Measurements from ENCODE around the gene ALPG.

Gene ALPG

GRCh38 chr2:232437195-232437571 lies 30.5 kb downstream of the ALPG start:
- Histone ChIP-seq H3K79me2 (ENCODE audit: control insufficient read depth, insufficient read depth, low read length, poor library complexity) (no peaks in the 10 kb centered on the region), H3K27me3 (ENCODE audit: insufficient read depth, low read length) (no peaks in the 10 kb centered on the region), H4K12ac (ENCODE audit: low read depth, low read length) (no peak overlapping the region), H3K18ac (ENCODE audit: low read length) (no peak overlapping the region), H3K4ac (ENCODE audit: low read depth, low read length) (no peak overlapping the region), H3K4me2 (ENCODE audit: low read length) (no peak overlapping the region), H2AK5ac (ENCODE audit: low read length) (peak overlapping the region; percentile 26), H4K91ac (ENCODE audit: low read depth, low read length) (no peak overlapping the region), H4K8ac (ENCODE audit: low read depth, low read length) (no peak overlapping the region), H2BK120ac (ENCODE audit: insufficient read depth, low read length, poor library complexity) (no peak overlapping the region), H3K9me3 (ENCODE audit: insufficient read depth, low read depth, low read length) (peaks cover 7% of the 10 kb centered on the region), H2BK5ac (ENCODE audit: low read depth, low read length, poor library complexity) (no peak overlapping the region), H3K23ac (ENCODE audit: low read length) (no peak overlapping the region), H3K36me3 (ENCODE audit: control insufficient read depth in 1 of 2, insufficient read depth in 2 of 2, low read length in 2 of 2) (no peaks in the 10 kb centered on the region), H3K14ac (ENCODE audit: low read length) (no peak overlapping the region), H3K79me1 (ENCODE audit: low read length) (no peaks in the 10 kb centered on the region), H2AFZ (ENCODE audit: insufficient read depth, low read length, poor library complexity) (no peak overlapping the region), H3K4me3 (ENCODE audit: low read depth, low read length) (no peak overlapping the region), H3K27ac (ENCODE audit: low read depth, low read length) (no peak overlapping the region), H2BK12ac (ENCODE audit: low read length) (no peak overlapping the region), H3K4me1 (ENCODE audit: control insufficient read depth in 1 of 2, insufficient read depth in 2 of 2, low read length in 2 of 2) (peaks cover 2 to 7% of the 10 kb centered on the region in 2 experiments), H3K9ac (ENCODE audit: low read length) (no peak overlapping the region)
- WGBS (ENCODE audit: extremely low coverage, insufficient coverage, insufficient read length): no CpG with 5 or more reads among the region's 12 CpGs
- no peak for DNase-seq

GRCh38 chr2:232438091-232438490 lies 31.4 kb downstream of the ALPG start:
- Histone ChIP-seq H3K9me3 (ENCODE audit: insufficient read depth, low read depth, low read length) (peaks cover 5% of the 10 kb centered on the region), H4K91ac (ENCODE audit: low read depth, low read length) (no peak overlapping the region)

GRCh38 chr2:232438951-232439757 lies 32.5 kb downstream of the ALPG start:
- Histone ChIP-seq H4K91ac (ENCODE audit: low read depth, low read length) (no peak overlapping the region), H3K4me3 (ENCODE audit: low read depth, low read length) (no peak overlapping the region), H3K4ac (ENCODE audit: low read depth, low read length) (no peak overlapping the region), H3K79me1 (ENCODE audit: low read length) (no peaks in the 10 kb centered on the region), H3K9ac (ENCODE audit: low read length) (no peak overlapping the region), H3K27me3 (ENCODE audit: insufficient read depth, low read length) (no peaks in the 10 kb centered on the region), H2AK5ac (ENCODE audit: low read length) (peak overlapping the region; percentile 55), H2BK5ac (ENCODE audit: low read depth, low read length, poor library complexity) (no peak overlapping the region), H3K18ac (ENCODE audit: low read length) (no peak overlapping the region), H2BK12ac (ENCODE audit: low read length) (no peak overlapping the region), H3K27ac (ENCODE audit: low read depth, low read length) (no peak overlapping the region), H3K23ac (ENCODE audit: low read length) (no peak overlapping the region), H3K9me3 (ENCODE audit: insufficient read depth, low read depth, low read length) (peaks cover 5% of the 10 kb centered on the region), H4K12ac (ENCODE audit: low read depth, low read length) (no peak overlapping the region), H2BK120ac (ENCODE audit: insufficient read depth, low read length, poor library complexity) (no peak overlapping the region), H3K79me2 (ENCODE audit: control insufficient read depth, insufficient read depth, low read length, poor library complexity) (no peaks in the 10 kb centered on the region), H3K36me3 (ENCODE audit: control insufficient read depth in 1 of 2, insufficient read depth in 2 of 2, low read length in 2 of 2) (no peaks in the 10 kb centered on the region), H3K4me2 (ENCODE audit: low read length) (no peak overlapping the region), H3K14ac (ENCODE audit: low read length) (no peak overlapping the region), H3K4me1 (ENCODE audit: control insufficient read depth in 1 of 2, insufficient read depth in 2 of 2, low read length in 2 of 2) (peaks cover 0 to 3% of the 10 kb centered on the region in 2 experiments), H2AFZ (ENCODE audit: insufficient read depth, low read length, poor library complexity) (no peak overlapping the region), H4K8ac (ENCODE audit: low read depth, low read length) (no peak overlapping the region)
- WGBS (ENCODE audit: extremely low coverage, insufficient coverage, insufficient read length): no CpG with 5 or more reads among the region's 22 CpGs
- peak; percentile 30 to 56 for DNase-seq

More at GRCh38 chr2:232438091-232438490, 31.4 kb downstream of the ALPG start:
- Histone ChIP-seq H3K36me3 (ENCODE audit: control insufficient read depth in 1 of 2, insufficient read depth in 2 of 2, low read length in 2 of 2) (no peaks in the 10 kb centered on the region), H4K8ac (ENCODE audit: low read depth, low read length) (no peak overlapping the region), H3K79me1 (ENCODE audit: low read length) (no peaks in the 10 kb centered on the region), H2BK120ac (ENCODE audit: insufficient read depth, low read length, poor library complexity) (no peak overlapping the region), H2BK12ac (ENCODE audit: low read length) (no peak overlapping the region), H3K23ac (ENCODE audit: low read length) (no peak overlapping the region), H3K79me2 (ENCODE audit: control insufficient read depth, insufficient read depth, low read length, poor library complexity) (no peaks in the 10 kb centered on the region), H3K27ac (ENCODE audit: low read depth, low read length) (no peak overlapping the region), H2AK5ac (ENCODE audit: low read length) (no peak overlapping the region), H3K18ac (ENCODE audit: low read length) (no peak overlapping the region), H3K4me3 (ENCODE audit: low read depth, low read length) (no peak overlapping the region), H3K14ac (ENCODE audit: low read length) (no peak overlapping the region), H3K4ac (ENCODE audit: low read depth, low read length) (no peak overlapping the region), H2BK5ac (ENCODE audit: low read depth, low read length, poor library complexity) (no peak overlapping the region), H3K4me2 (ENCODE audit: low read length) (no peak overlapping the region), H3K9ac (ENCODE audit: low read length) (no peak overlapping the region), H4K12ac (ENCODE audit: low read depth, low read length) (no peak overlapping the region), H2AFZ (ENCODE audit: insufficient read depth, low read length, poor library complexity) (no peak overlapping the region), H3K4me1 (ENCODE audit: control insufficient read depth in 1 of 2, insufficient read depth in 2 of 2, low read length in 2 of 2) (peaks cover 0 to 3% of the 10 kb centered on the region in 2 experiments), H3K27me3 (ENCODE audit: insufficient read depth, low read length) (no peaks in the 10 kb centered on the region)
- no peak for DNase-seq
- WGBS (ENCODE audit: extremely low coverage, insufficient coverage, insufficient read length): no CpG with 5 or more reads among the region's 12 CpGs

GRCh38 chr2:232439758-232440135 lies 33.1 kb downstream of the ALPG start:
- Histone ChIP-seq H3K79me1 (ENCODE audit: low read length) (no peaks in the 10 kb centered on the region), H3K9me3 (ENCODE audit: insufficient read depth, low read depth, low read length) (peaks cover 5% of the 10 kb centered on the region), H2BK120ac (ENCODE audit: insufficient read depth, low read length, poor library complexity) (no peak overlapping the region), H3K4me2 (ENCODE audit: low read length) (no peak overlapping the region), H3K4me1 (ENCODE audit: control insufficient read depth in 1 of 2, insufficient read depth in 2 of 2, low read length in 2 of 2) (peaks cover 0 to 3% of the 10 kb centered on the region in 2 experiments), H2BK5ac (ENCODE audit: low read depth, low read length, poor library complexity) (no peak overlapping the region), H4K8ac (ENCODE audit: low read depth, low read length) (no peak overlapping the region), H3K18ac (ENCODE audit: low read length) (no peak overlapping the region), H2AFZ (ENCODE audit: insufficient read depth, low read length, poor library complexity) (no peak overlapping the region), H3K27me3 (ENCODE audit: insufficient read depth, low read length) (no peaks in the 10 kb centered on the region), H3K27ac (ENCODE audit: low read depth, low read length) (no peak overlapping the region), H3K4ac (ENCODE audit: low read depth, low read length) (no peak overlapping the region), H3K4me3 (ENCODE audit: low read depth, low read length) (no peak overlapping the region), H4K91ac (ENCODE audit: low read depth, low read length) (no peak overlapping the region), H3K36me3 (ENCODE audit: control insufficient read depth in 1 of 2, insufficient read depth in 2 of 2, low read length in 2 of 2) (no peaks in the 10 kb centered on the region), H3K9ac (ENCODE audit: low read length) (no peak overlapping the region), H4K12ac (ENCODE audit: low read depth, low read length) (no peak overlapping the region), H3K23ac (ENCODE audit: low read length) (no peak overlapping the region), H2AK5ac (ENCODE audit: low read length) (no peak overlapping the region), H3K14ac (ENCODE audit: low read length) (no peak overlapping the region), H3K79me2 (ENCODE audit: control insufficient read depth, insufficient read depth, low read length, poor library complexity) (no peaks in the 10 kb centered on the region), H2BK12ac (ENCODE audit: low read length) (no peak overlapping the region)
- no CpG with 5 or more reads among the region's 5 CpGs for WGBS (ENCODE audit: extremely low coverage, insufficient coverage, insufficient read length)
- DNase-seq: no peak
